HG03280 (cell line): ENCODE results near the gene HIGD1B.
A peak's percentile ranks its signal among the peaks of the same experiment; 100 is the strongest.

Source experiments
- ATAC-seq: cut with Tn5 transposase; IDR thresholded peaks from one replicate; pipeline ENCODE4 v1.9.1; 2021; ENCODE audit warnings: mild to moderate bottlenecking, moderate library complexity; ENCODE audit not compliant: unreplicated experiment

Gene HIGD1B

DNA sequence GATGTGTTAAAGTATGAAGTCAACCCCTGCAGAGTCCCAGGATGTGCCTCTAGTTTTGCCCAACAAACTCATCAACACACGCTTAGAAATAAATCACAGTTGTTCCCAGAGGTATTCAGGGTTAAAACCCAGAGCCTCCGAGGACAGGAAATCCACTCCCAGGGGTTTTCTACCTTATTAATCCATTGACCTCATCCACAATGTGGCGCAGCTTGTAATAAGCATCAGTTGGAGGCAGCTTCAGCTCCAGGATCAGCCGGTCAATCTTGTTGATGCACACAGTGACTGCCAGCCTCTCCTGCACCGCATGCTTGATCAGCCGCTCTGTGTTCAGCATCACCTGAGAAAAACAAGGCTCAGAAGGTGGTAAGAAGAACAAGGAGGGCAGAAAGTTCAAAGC lies 28.1 kb downstream of the HIGD1B start:
- no peak for ATAC-seq

DNA sequence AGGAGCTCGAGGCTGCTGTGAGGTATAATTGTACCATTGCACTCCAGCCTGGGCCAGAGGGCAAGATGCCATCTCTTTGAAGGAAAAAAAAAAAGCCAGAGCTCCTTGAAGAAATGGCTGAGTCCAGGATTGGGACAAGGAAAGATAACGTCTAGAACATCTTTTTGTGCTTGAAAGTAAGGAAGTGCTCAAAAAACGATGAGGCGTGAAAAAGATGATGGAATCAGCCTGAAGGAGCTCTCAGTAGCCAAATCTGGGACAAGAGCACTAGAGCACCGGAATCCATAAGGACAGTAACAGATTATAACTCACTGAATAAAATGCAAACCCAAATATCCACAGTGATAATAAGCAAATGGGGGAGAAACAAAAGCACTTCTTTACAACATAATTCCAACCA lies 29.4 kb downstream of the HIGD1B start:
- ATAC-seq = no peak

DNA sequence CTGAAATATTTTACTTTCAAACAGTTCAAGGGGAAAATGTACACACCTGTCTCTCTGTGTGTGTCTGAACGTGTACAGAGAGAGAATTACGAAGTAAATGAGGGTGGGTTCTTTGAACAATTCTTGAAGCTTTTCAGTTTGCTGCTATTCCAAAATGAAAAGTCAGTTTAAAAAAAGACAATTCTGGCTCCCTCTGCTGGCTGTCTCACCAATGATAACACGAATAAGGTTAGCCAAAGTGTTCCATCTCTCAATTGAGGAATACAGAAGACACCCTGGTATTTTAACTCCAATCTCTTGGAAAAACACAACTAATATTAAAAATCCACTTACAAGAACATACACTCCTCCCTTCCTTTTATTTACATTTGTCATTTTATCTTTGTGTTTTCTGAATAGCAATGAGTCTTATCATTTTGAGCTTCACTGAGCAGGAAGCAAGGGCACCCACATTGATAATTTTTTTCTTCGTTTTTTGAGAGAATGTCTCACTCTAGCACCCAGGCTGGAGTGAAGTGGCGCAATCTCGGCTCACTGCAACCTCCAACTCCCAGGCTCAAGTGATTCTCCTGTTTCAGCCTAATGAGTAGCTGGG lies 31.0 kb downstream of the HIGD1B start:
- ATAC-seq = no peak

DNA sequence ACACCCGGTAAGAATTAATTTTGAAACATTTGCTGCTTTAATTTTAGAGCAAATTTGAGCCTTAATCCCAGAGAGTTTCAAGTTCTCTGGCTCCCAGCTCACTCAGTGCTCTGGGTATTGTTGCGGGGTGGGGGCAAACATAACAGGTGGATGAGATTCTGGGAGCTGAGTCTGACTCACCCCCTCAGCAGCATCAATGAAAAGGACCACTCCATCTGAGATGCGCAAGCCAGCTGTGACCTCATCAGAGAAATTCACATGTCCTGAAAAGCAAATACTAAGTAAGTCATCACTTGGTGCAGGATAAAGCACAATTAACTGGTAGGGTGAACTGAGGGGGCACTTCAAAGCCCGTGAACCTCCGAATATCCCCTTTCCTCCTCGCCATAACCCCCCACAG lies 31.7 kb downstream of the HIGD1B start:
- no peak for ATAC-seq

DNA sequence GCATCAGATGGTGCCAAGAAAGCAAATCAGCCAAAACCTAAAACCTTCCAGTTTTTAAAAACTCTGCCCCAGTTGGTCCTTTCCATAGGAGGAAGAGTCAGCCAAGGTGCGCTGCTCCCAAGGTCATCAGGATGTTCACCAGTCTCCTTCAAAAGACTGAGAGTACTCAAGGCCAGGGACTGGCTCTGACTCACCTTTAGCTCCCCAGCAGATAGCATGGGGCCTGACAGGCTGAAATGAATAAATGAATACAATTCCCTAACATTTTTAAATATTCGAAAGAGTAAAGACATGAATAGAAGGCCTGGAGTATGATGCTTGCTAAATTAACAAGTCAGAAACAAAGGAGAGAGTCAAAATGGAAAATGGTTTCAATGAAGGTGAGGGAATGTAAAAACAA lies 32.4 kb downstream of the HIGD1B start:
- ATAC-seq = no peak

DNA sequence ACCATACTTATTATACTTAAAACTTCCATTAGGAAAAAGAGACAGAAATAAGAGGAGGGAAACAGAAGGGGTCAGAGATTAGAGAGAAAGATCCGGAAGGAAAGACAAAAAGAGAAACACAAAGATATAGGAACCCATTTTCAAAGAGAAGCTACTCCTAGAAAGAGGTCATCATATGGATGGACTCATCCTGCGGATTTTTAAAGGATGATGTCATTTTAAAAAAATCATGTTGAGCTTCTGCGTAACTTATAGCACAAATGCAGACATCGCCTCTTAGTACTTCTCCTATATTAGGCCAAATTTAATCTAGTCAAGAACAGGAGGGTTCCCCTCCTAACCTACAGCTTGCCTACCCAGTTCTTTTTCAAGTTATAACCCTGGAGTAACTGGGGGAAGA lies 33.5 kb downstream of the HIGD1B start:
- ATAC-seq = no peak

DNA sequence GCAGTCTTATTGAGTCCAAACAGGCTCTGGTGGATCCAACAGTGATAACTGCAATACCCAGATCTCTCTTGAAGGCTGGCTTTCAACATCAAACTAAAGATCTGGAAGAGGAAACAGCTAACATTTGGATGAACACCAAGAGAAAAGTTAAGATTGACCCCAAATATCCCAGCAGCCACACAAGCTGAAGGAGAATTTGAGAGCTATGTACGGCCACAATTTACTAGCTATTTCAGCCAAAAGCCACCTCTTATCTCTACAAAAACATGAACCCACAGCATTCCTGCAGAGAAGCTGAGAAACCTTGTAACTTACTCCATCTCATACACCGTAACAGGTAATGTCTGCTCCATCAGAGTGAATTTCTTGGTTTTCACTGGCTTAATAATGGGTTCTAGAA lies 37.3 kb downstream of the HIGD1B start:
- no peak for ATAC-seq

DNA sequence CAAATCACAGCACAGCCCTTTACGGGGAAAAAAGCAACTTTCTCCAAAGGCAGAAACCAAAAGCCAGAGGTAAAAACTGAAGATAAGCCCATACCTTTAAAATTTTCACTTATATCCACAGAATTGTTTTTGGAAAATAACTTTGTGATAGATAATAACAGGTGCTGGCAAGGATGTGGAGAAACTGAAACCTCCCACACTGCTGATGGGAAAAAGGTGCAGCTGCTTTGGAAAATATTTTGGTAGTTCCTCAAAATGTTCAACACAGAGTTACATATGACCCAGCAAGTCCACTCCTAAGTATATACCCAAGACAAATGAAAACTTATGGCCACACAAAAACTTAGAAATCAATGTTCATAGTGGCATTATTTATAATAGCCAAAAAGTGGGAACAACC lies 39.3 kb downstream of the HIGD1B start:
- no peak for ATAC-seq

DNA sequence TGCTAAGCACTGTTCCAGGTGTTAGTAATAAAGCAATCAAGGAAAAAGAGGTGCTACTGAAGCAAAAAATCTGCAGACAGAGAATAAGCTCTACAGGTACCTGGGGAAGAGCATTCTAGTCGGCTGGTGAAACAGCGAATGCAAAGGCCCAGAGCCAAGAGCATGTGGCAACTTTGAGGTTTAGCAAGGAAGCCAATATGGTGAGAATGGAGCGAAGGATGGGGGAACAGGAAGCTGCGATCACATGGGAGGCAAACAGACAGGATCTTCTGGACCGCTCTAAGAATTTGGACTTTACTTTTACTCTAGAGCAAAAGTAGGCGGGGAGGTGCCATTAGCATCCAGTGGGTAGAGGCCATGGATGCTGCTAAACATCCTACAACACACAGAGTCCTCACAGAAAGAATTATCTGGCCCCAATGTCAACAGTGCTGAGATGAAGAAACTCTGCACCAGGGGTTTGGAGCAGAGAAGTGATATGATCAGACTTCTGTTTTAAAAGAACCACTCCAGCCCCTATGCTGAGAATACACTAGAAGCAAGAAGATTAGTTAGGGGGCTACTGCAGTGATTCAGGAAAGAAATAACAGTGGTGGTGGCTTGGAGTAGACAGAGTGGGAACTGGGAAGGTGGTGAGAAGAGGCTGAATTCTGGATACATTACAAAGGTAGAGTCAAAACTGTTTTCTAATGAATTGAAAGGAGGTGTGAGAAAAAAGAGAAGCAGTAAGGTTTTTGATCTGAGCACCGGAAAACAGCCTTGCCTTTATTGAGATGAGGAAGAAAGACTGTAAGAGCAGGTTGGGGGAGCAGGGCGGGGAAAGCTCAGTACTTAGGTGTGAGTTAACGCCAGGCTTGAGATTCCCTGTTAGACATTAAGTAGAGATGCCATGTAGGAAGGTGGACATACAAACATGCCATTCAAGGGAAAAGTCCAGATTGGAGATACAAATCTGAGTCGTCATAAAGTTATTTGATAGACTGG lies 40.6 kb downstream of the HIGD1B start:
- no peak for ATAC-seq

DNA sequence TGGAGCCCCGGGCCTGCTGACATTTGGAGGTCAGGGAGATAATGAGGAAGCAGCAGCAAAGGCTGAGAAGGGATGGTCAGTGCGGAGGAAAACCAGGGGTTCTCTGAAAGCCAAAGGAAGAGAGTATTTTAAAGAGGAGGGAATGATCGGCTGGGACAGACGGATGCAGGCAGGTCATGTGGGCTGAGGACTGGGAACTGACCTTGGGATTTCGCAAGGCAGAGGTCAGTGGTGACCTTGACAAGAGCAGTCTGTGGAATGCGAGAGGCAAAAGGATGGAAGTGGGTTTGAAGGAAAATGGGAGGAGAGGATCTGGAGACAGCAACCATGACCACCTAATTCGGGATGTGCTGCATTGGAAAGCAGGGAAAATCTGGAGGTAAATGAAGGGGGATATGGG lies 41.3 kb downstream of the HIGD1B start:
- ATAC-seq = no peak

DNA sequence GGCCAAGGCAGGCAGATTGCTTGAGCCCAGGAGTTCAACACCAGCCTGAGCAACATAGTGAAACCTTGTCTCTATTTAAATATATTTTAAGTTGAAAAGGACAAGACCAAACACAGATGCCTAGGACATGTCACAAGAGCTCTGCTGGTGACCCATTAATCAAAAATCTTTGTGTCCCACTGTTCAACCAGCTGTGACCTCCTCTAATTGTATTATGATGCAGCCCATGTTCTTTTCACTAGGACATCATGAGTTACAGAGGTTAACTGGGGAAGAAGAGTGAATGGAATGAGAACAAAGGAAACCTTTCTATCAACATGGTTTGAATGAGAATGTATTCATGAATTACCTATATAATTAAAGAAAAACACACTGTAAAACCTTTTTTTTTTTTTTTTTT lies 44.6 kb downstream of the HIGD1B start:
- no peak for ATAC-seq

DNA sequence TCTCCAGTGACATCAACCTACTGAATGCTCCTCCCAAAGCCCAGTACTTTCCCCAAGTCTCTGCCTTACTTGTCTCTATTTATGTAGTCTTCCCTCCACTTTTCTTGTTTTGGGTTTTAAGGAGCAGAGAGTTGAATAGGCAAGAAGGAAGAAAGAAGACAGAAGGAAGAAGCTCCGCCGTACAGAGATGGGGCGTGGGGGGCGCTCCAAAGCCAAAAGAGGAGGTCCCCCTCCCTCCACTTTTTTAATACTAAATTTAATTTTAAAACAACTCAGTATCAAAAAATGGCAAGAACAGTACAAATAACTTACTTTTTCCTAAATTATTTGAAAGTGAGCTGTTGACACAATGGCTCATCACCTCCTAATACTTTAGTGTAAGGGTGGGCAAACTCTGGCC lies 47.0 kb downstream of the HIGD1B start:
- ATAC-seq = no peak

DNA sequence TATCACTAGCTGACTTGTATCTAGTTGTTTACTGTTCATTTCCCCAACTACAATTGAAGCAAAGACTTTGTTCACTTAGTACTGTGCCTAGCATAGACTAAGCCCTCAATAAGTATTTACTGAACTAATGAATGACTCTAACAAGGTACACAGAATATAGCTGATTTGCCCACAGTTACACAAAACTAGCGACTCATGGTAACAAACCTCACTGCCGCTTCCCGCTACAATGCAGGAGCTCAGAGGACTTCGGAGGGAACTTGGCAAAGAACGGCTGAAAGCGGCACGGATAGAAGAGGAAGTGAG lies 51.0 kb downstream of the HIGD1B start:
- peak; percentile 4 for ATAC-seq

DNA sequence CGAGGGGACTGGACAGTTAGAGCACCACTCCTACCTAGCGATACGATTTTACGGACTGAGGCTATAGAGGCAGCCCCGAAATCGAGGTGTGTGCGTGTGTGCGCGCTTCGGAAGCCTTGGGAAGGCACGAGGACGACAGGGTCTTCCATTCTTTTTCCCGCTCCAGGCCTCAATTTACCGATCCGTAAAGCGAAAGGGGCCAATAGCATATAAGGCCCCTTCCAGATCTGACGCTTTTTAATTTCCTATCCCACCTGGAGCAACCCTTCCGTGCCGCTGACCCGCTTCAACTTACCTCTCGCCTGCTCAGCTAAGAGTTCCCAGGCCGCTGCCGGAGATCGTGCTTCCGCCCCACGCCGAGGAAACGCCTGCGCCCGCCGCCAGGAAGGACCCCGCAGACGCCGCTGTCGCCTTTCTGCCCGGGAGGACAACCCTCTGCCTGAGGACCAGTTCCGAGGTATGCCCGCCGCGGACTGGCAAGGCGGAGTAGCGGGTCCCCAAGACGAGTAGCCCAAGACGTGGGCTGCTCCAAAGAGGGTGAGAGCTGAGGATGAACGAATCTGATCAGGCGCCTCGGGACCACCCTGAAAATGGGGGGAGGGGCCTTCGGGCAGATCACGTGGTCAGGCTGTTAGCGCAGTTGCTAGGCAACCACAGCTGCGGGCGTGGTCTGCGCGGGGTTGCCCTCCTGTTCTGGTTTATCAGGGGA lies 51.5 kb downstream of the HIGD1B start, which contains the start of gene EFTUD2:
Gene EFTUD2, minus strand, starts transcription at position 372 of the 709 bp plus-strand sequence. CDS start 4,924 bp downstream, outside the sequence.
- peak; percentile 80 for ATAC-seq
